ENCODE results near the gene CHSY1. TPM values are rescaled to one million over a fixed set of nuclear protein-coding genes. Genes with fewer than 3 reads are reported as not detected.

The CHSY1 gene
- total RNA-seq, 2 experiments from 2014 or later, result 5.0 to 14.3 TPM

DNA sequence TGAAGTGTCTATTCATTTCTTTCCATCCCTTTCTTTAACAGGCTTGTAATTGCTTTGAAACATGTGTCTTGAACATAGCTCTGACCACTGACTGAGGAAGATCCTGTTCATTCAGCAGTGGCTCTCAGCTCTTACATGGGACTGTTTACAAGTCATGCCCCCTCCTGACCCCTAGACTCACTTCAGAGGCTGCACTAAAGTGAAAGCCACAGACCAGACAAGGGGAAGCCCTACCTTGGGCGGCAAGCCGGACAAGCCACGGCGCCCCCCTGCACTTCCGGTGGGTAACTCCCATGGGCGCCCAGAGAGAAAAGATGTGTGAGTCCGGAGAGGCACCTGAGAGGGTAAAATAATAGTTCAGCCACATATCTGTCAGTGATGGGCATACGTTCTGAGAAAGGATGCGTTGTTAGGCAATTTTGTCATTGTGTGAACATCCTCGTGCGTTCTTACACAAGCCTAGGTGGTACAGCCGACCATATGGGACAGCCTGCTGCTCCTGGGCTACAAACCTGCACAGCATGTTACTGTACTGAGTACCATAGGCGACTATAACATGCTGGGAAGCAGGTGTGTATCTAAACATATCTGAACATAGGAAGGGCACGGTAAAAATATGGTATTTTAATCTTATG is 116.2 kb downstream of the CHSY1 start:
- Histone ChIP-seq H3K4me1 (ENCODE audit: insufficient read depth, low read length, poor library complexity, severe bottlenecking) (peaks cover 19% of the 10 kb centered on the region), H3K9me2 (ENCODE audit: insufficient read depth, low read length) (no peaks in the 10 kb centered on the region), H2AFZ (ENCODE audit: low read length) (no peak overlapping the region), H3K9me3 (ENCODE audit: low read length) (peaks cover 6% of the 10 kb centered on the region; the same call in 1 of the 2 replicates), H3K79me2 (ENCODE audit: insufficient read depth, low read depth, low read length) (no peaks in the 10 kb centered on the region), H3K4me3 (ENCODE audit: low read depth, low read length, poor library complexity, severe bottlenecking) (no peak overlapping the region), H3K4me2 (ENCODE audit: low read length) (peak overlapping the region; percentile 41), H3K36me3 (ENCODE audit: insufficient read depth, low read length) (no peaks in the 10 kb centered on the region), H4K20me1 (ENCODE audit: insufficient read depth, low read length) (no peaks in the 10 kb centered on the region), H3K27ac (ENCODE audit: low read depth, low read length, poor library complexity, severe bottlenecking) (no peak overlapping the region)
- BruUV-seq (replicated peaks), result no TSS peak
- ChIA-PET CTCF (ENCODE audit: unreplicated experiment) (interaction anchor here (0.5 to 0.6 kb wide), 2 partner anchors 127 to 1882 kb away, joined by 3 read pairs; no protein-coding TSS in a partner anchor), POLR2A (interaction anchor here (0.6 to 1.6 kb wide), 3 partner anchors 9 to 22 kb away, joined by 3 to 5 read pairs (median 3); no protein-coding TSS in a partner anchor)
- peak; percentile 19 for DNase-seq (ENCODE audit: low spot score)
- intact Hi-C loops (cut with micrococcal nuclease; ENCODE audit: unreplicated experiment), result no loop called here
- TF ChIP-seq CTCF (conservative IDR thresholded peaks at IDR 0.05; ENCODE audit: low read length) (no peak), EZH2phosphoT487 (IDR thresholded peaks at IDR 0.05; ENCODE audit: borderline replicate concordance, low read depth, low read length) (no peak)

GRCh38 chr15:101134780-101135179 is 117.1 kb downstream of the CHSY1 start:
- CTCF ChIA-PET (ENCODE audit: unreplicated experiment), result interaction anchor here (0.5 kb wide), 1 partner anchor 126 kb away, joined by 3 read pairs; no protein-coding TSS in a partner anchor
- DNase-seq (ENCODE audit: low spot score), result no peak
- H4K20me1 ChIP-seq (ENCODE audit: insufficient read depth, low read length), result no peaks in the 10 kb centered on the region
- H3K4me2 ChIP-seq (ENCODE audit: low read length), result no peak overlapping the region
- no peaks in the 10 kb centered on the region for H3K36me3 ChIP-seq (ENCODE audit: insufficient read depth, low read length)
- POLR2A ChIA-PET, result interaction anchor here (0.6 to 1.6 kb wide), 3 partner anchors 8 to 21 kb away, joined by 3 to 5 read pairs (median 3); no protein-coding TSS in a partner anchor
- H3K79me2 ChIP-seq (ENCODE audit: insufficient read depth, low read depth, low read length), result no peaks in the 10 kb centered on the region
- intact Hi-C loops (cut with micrococcal nuclease; ENCODE audit: unreplicated experiment), result no loop called here
- BruUV-seq (replicated peaks), result no TSS peak
- H2AFZ ChIP-seq (ENCODE audit: low read length), result no peak overlapping the region
- no peak for TF ChIP-seq EZH2phosphoT487 (IDR thresholded peaks at IDR 0.05; ENCODE audit: borderline replicate concordance, low read depth, low read length)
- TF ChIP-seq CTCF (conservative IDR thresholded peaks at IDR 0.05; ENCODE audit: low read length), result no peak
- H3K9me3 ChIP-seq (ENCODE audit: low read length), result peaks cover 10% of the 10 kb centered on the region; the same call in 1 of the 2 replicates
- H3K4me3 ChIP-seq (ENCODE audit: low read depth, low read length, poor library complexity, severe bottlenecking), result no peak overlapping the region
- no peak overlapping the region for H3K27ac ChIP-seq (ENCODE audit: low read depth, low read length, poor library complexity, severe bottlenecking)
- peaks cover 14% of the 10 kb centered on the region for H3K4me1 ChIP-seq (ENCODE audit: insufficient read depth, low read length, poor library complexity, severe bottlenecking)
- H3K9me2 ChIP-seq (ENCODE audit: insufficient read depth, low read length), result no peaks in the 10 kb centered on the region

- no peak overlapping the region for H3K4me2 ChIP-seq (ENCODE audit: low read length)
- TF ChIP-seq EZH2phosphoT487 (IDR thresholded peaks at IDR 0.05; ENCODE audit: borderline replicate concordance, low read depth, low read length) (no peak), CTCF (conservative IDR thresholded peaks at IDR 0.05; ENCODE audit: low read length) (no peak)
- DNase-seq (ENCODE audit: low spot score), result no peak
- H3K27ac ChIP-seq (ENCODE audit: low read depth, low read length, poor library complexity, severe bottlenecking), result no peak overlapping the region
- no peaks in the 10 kb centered on the region; the same call in 1 of the 2 replicates for H3K36me3 ChIP-seq (ENCODE audit: insufficient read depth, low read length)
- H3K79me2 ChIP-seq (ENCODE audit: insufficient read depth, low read depth, low read length), result no peaks in the 10 kb centered on the region
- H3K4me1 ChIP-seq (ENCODE audit: insufficient read depth, low read length, poor library complexity, severe bottlenecking), result peaks cover 15% of the 10 kb centered on the region
- ChIA-PET POLR2A (no interaction called here), CTCF (ENCODE audit: unreplicated experiment) (no interaction called here)
- no peak overlapping the region for H3K4me3 ChIP-seq (ENCODE audit: low read depth, low read length, poor library complexity, severe bottlenecking)
- intact Hi-C loops (cut with micrococcal nuclease; ENCODE audit: unreplicated experiment), result no loop called here
- H2AFZ ChIP-seq (ENCODE audit: low read length), result no peak overlapping the region
- BruUV-seq (replicated peaks), result no TSS peak
- H3K9me2 ChIP-seq (ENCODE audit: insufficient read depth, low read length), result no peaks in the 10 kb centered on the region
- no peaks in the 10 kb centered on the region for H4K20me1 ChIP-seq (ENCODE audit: insufficient read depth, low read length)
- peaks cover 16% of the 10 kb centered on the region for H3K9me3 ChIP-seq (ENCODE audit: low read length)
These were observed 118.0 kb downstream of the CHSY1 start for GRCh38 chr15:101133751-101134261.
